ENCODE data around the gene HDAC4. TPM values are rescaled to one million over a fixed set of nuclear protein-coding genes. Genes with fewer than 3 reads are reported as not detected.

Gene HDAC4
- total and polyA plus RNA-seq, 2 donors, result 24.4 to 29.5 TPM

- DNase-seq (ENCODE audit: extremely low spot score), result no peak
- no peak overlapping the region for H3K4me3 ChIP-seq (ENCODE audit: low read depth, low read length)
- no peaks in the 10 kb centered on the region for H3K36me3 ChIP-seq (ENCODE audit: insufficient read depth)
- 91% methylated on average over 19 of the region's 19 CpGs for WGBS
- H3K4me1 ChIP-seq (ENCODE audit: insufficient read depth), result no peaks in the 10 kb centered on the region
- no peak overlapping the region for H3K27ac ChIP-seq (ENCODE audit: low read depth)
These were observed 291.5 kb downstream of the HDAC4 start for GRCh38 chr2:239109041-239109927.

GRCh38 chr2:239108459-239108858, 292.4 kb downstream of the HDAC4 start:
- Histone ChIP-seq H3K4me1 (ENCODE audit: insufficient read depth) (no peaks in the 10 kb centered on the region), H3K36me3 (ENCODE audit: insufficient read depth) (peaks cover 3% of the 10 kb centered on the region), H3K4me3 (ENCODE audit: low read depth, low read length) (no peak overlapping the region), H3K27ac (ENCODE audit: low read depth) (no peak overlapping the region)
- WGBS, result 70% methylated on average over 6 of the region's 6 CpGs
- no peak for DNase-seq (ENCODE audit: extremely low spot score)

- DNase-seq (ENCODE audit: extremely low spot score), result no peak
- H3K27ac ChIP-seq (ENCODE audit: low read depth), result no peak overlapping the region
- no peak overlapping the region for H3K4me3 ChIP-seq (ENCODE audit: low read depth, low read length)
- H3K36me3 ChIP-seq (ENCODE audit: insufficient read depth), result peaks cover 4% of the 10 kb centered on the region
- 92% methylated on average over 26 of the region's 26 CpGs for WGBS
- H3K4me1 ChIP-seq (ENCODE audit: insufficient read depth), result no peaks in the 10 kb centered on the region
These were observed 292.9 kb downstream of the HDAC4 start for GRCh38 chr2:239107936-239108335.

- 84% methylated on average over 9 of the region's 9 CpGs for WGBS
- Histone ChIP-seq H3K36me3 (ENCODE audit: insufficient read depth) (peaks cover 4% of the 10 kb centered on the region), H3K4me3 (ENCODE audit: low read depth, low read length) (no peak overlapping the region), H3K27ac (ENCODE audit: low read depth) (no peak overlapping the region), H3K4me1 (ENCODE audit: insufficient read depth) (no peaks in the 10 kb centered on the region)
- no peak for DNase-seq (ENCODE audit: extremely low spot score)
These were observed 293.9 kb downstream of the HDAC4 start for GRCh38 chr2:239106966-239107365.

GRCh38 chr2:239106314-239106908, 294.4 kb downstream of the HDAC4 start:
- 67% methylated on average over 11 of the region's 11 CpGs for WGBS
- no peak for DNase-seq (ENCODE audit: extremely low spot score)
- no peak overlapping the region for H3K4me3 ChIP-seq (ENCODE audit: low read depth, low read length)
- H3K36me3 ChIP-seq (ENCODE audit: insufficient read depth), result peaks cover 4% of the 10 kb centered on the region
- H3K27ac ChIP-seq (ENCODE audit: low read depth), result no peak overlapping the region
- H3K4me1 ChIP-seq (ENCODE audit: insufficient read depth), result no peaks in the 10 kb centered on the region

- 75% methylated on average over 12 of the region's 12 CpGs for WGBS
- peaks cover 4% of the 10 kb centered on the region for H3K36me3 ChIP-seq (ENCODE audit: insufficient read depth)
These were observed 295.6 kb downstream of the HDAC4 start for GRCh38 chr2:239105234-239105633.

GRCh38 chr2:239104800-239105199, 296.0 kb downstream of the HDAC4 start:
- no peaks in the 10 kb centered on the region for H3K4me1 ChIP-seq (ENCODE audit: insufficient read depth)
- no peak for DNase-seq (ENCODE audit: extremely low spot score)
- 94% methylated on average over 17 of the region's 17 CpGs for whole genome bisulfite sequencing
- no peak overlapping the region for H3K4me3 ChIP-seq (ENCODE audit: low read depth, low read length)
- H3K36me3 ChIP-seq (ENCODE audit: insufficient read depth), result peaks cover 4% of the 10 kb centered on the region
- no peak overlapping the region for H3K27ac ChIP-seq (ENCODE audit: low read depth)

More at GRCh38 chr2:239105234-239105633, 295.6 kb downstream of the HDAC4 start:
- H3K4me1 ChIP-seq (ENCODE audit: insufficient read depth), result no peaks in the 10 kb centered on the region
- DNase-seq (ENCODE audit: extremely low spot score), result no peak
- H3K4me3 ChIP-seq (ENCODE audit: low read depth, low read length), result no peak overlapping the region
- no peak overlapping the region for H3K27ac ChIP-seq (ENCODE audit: low read depth)

GRCh38 chr2:239103125-239104098, 297.4 kb downstream of the HDAC4 start:
- no peaks in the 10 kb centered on the region for H3K4me1 ChIP-seq (ENCODE audit: insufficient read depth)
- H3K36me3 ChIP-seq (ENCODE audit: insufficient read depth), result peaks cover 4% of the 10 kb centered on the region
- WGBS, result 92% methylated on average over 30 of the region's 30 CpGs
- H3K27ac ChIP-seq (ENCODE audit: low read depth), result no peak overlapping the region
- no peak overlapping the region for H3K4me3 ChIP-seq (ENCODE audit: low read depth, low read length)
- no peak for DNase-seq (ENCODE audit: extremely low spot score)

GRCh38 chr2:239102266-239102665, 298.6 kb downstream of the HDAC4 start:
- H3K36me3 ChIP-seq (ENCODE audit: insufficient read depth), result peaks cover 4% of the 10 kb centered on the region
- 88% methylated on average over 5 of the region's 5 CpGs for WGBS
- no peaks in the 10 kb centered on the region for H3K4me1 ChIP-seq (ENCODE audit: insufficient read depth)
- no peak for DNase-seq (ENCODE audit: extremely low spot score)
- no peak overlapping the region for H3K4me3 ChIP-seq (ENCODE audit: low read depth, low read length)
- no peak overlapping the region for H3K27ac ChIP-seq (ENCODE audit: low read depth)

GRCh38 chr2:239101807-239102206, 299.0 kb downstream of the HDAC4 start:
- Histone ChIP-seq H3K4me1 (ENCODE audit: insufficient read depth) (no peaks in the 10 kb centered on the region), H3K4me3 (ENCODE audit: low read depth, low read length) (no peak overlapping the region), H3K27ac (ENCODE audit: low read depth) (no peak overlapping the region), H3K36me3 (ENCODE audit: insufficient read depth) (peaks cover 4% of the 10 kb centered on the region)
- 95% methylated on average over 24 of the region's 24 CpGs for WGBS
- no peak for DNase-seq (ENCODE audit: extremely low spot score)

- WGBS, result 96% methylated on average over 15 of the region's 15 CpGs
- no peak for DNase-seq (ENCODE audit: extremely low spot score)
- Histone ChIP-seq H3K27ac (ENCODE audit: low read depth) (no peak overlapping the region), H3K4me3 (ENCODE audit: low read depth, low read length) (no peak overlapping the region), H3K36me3 (ENCODE audit: insufficient read depth) (peaks cover 4% of the 10 kb centered on the region), H3K4me1 (ENCODE audit: insufficient read depth) (no peaks in the 10 kb centered on the region)
These were observed 299.7 kb downstream of the HDAC4 start for GRCh38 chr2:239101071-239101470.

- Histone ChIP-seq H3K27ac (ENCODE audit: low read depth) (no peak overlapping the region), H3K36me3 (ENCODE audit: insufficient read depth) (peaks cover 4% of the 10 kb centered on the region), H3K4me3 (ENCODE audit: low read depth, low read length) (no peak overlapping the region), H3K4me1 (ENCODE audit: insufficient read depth) (no peaks in the 10 kb centered on the region)
- 93% methylated on average over 15 of the region's 15 CpGs for WGBS
- no peak for DNase-seq (ENCODE audit: extremely low spot score)
These were observed 301.3 kb downstream of the HDAC4 start for GRCh38 chr2:239099474-239099873.

GRCh38 chr2:239098288-239098970, 302.4 kb downstream of the HDAC4 start:
- Histone ChIP-seq H3K4me1 (ENCODE audit: insufficient read depth) (no peaks in the 10 kb centered on the region), H3K27ac (ENCODE audit: low read depth) (no peak overlapping the region), H3K36me3 (ENCODE audit: insufficient read depth) (peaks cover under 1% of the 10 kb centered on the region), H3K4me3 (ENCODE audit: low read depth, low read length) (no peak overlapping the region)
- 70% methylated on average over 20 of the region's 20 CpGs for WGBS
- DNase-seq (ENCODE audit: extremely low spot score), result no peak

Measured in urinary bladder (tissue), 4 donors.